HG03045 (cell line): ENCODE measurements around the gene BET1L.
"Not testable (repeated sequence)": the region's sequence is repeated elsewhere in the genome, so short reads cannot be mapped to it uniquely, and the experiment has no call there.

ENCODE experiments used
- ATAC-seq: cut with Tn5 transposase; IDR thresholded peaks from one replicate; pipeline ENCODE4 v1.9.1; 2021; ENCODE audit warnings: mild to moderate bottlenecking, moderate library complexity; ENCODE audit not compliant: unreplicated experiment

BET1L gene

DNA sequence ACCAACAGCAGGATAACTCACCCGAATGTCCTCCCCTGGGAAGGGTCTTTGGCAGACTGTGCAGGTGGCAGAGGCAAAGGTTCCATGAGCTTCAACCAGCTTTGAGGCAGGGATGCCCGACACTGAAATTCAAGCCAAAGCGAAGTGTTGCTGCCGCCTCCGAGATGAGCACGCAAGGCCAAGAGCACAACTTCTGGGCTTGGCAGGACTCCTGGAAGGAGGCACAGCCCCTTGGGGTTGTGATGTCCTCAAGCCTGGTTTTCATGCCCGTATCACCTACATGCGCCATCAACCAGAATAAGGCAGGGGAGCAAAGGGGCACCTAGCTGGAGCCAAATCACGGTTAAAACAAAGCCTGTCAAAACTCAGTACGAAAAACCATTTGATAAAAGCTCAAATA lies 23.2 kb upstream of the BET1L start:
- ATAC-seq: no peak

DNA sequence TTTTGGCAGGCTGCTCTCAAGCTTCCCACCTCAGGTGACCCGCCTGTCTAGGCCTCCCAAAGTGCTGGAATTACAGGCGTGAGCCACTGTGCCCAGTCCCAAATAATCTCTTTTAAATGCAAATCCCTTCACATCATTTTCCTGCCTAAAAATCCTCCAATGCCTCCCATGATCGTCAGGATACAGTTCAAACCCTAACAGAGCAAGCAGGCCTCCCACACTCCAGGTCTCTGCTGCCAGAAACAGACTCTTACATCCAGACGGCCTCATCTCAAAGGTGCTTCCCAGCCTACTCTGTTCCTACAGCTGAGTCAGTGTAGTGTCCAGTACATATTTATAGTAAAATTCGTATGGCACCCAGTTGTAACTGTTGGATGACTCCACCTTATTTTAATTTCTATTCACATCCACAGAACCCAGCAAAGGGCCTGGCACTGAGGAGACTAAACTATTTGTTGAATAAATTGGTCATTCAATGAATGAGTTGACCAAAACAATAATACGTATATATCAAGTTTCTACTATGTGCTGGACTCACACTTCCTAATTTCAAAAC lies 20.7 kb upstream of the BET1L start:
- no peak for ATAC-seq

DNA sequence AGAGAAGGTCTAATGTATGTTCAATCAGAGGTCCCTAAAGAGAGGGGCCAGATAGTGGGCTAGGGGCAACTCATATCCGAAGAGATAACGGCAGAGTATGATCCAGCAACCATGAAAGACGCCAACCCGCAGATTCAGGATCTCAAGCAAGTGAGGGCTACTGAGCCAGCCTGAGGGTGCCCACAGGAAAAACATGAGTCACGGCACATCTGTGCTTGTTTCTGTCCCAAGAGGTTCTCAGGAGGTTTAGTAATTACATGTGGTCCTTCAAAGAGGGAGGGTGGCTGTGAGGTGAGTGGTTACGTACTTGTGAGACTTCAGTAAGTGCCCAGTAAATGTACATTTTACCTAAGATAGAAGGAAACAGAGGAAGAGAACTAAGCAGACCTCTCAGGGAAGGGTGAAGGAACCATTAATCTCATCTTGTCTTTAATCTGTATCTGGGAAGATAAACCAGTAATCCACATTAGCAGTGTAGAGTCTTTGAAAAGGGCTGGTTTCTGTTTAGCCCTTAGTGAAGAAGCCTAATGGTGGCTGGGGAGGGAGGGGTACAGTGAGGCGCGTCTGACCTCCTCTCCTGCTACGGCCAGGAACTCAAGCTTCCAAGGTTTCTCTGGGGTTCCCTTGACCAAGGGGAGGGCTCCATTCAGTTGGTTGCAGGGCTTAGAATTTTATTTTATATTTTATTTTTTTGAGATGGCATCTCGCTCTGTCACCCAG lies 18.7 kb upstream of the BET1L start:
- ATAC-seq: no peak

DNA sequence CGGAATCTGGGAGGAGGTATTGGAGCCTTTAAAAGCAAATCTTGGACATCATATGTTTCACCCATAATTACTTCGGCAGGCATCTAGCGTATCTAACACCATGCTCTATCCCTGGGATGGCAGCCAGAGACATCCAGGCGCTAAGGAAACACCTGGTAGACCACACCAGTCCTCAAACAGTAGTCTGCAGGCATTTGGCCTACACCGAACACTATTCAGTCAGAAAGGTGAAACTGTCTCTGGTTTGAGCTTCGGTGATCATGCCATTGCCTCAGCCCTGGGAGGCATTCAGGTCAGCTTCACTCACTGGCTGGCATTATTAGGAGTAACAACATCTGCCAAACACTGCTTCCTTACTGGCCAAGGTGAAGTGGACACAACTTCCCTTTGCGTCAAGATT lies 17.2 kb upstream of the BET1L start:
- no peak for ATAC-seq

DNA sequence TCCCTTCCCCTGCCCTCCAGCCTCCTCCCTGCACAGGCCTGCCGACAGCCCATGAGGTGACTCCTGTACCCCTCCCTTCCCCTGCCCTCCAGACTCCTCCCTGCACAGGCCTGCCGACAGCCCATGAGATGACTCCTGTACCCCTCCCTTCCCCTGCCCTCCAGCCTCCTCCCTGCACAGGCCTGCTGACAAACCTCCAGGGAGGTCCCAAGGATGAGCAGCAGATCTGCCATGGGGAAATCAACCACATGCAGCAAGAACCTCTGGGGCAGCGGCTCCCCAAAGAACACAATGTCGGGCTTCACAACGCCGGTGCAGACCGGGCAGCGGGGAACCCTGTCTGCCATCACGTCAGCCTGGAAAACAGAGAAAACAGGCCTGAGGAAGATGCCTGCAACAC lies 16.7 kb upstream of the BET1L start:
- no peak for ATAC-seq

DNA sequence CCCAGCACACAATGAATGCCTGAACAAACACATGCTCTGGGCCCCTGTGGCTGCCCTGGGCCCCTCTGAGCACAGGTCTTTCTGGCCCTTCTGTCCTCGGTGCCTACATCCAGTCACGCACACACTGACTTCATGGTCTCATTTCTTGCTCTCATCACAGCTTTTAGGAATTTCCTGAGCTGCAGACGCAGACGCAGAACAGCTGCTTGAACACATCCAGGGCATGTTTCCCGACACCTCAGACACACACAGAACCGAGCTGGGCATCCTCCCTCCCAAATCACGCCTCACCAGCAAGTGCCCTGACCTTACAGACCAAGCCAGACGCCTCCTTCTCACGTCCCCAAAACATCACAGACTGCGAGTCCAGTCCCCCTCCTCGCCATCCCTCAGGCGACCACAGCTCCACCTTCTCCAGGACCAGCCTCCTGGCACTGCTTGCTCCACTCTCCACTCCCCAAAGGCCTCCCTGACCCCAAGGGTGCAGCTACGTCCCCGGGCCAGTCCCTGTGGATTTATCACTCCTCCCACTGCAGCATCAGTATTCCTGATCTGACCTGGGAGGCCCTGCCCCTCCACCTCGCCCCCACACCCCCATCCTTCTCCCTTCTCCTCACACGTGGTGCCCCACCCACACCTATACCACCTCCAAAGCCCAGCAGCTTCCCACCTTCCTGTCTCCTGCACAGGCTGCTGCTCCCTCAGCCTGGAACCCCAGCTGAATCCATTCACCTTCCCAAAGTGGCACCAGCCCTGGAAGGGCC lies 16.0 kb upstream of the BET1L start:
- no peak for ATAC-seq

DNA sequence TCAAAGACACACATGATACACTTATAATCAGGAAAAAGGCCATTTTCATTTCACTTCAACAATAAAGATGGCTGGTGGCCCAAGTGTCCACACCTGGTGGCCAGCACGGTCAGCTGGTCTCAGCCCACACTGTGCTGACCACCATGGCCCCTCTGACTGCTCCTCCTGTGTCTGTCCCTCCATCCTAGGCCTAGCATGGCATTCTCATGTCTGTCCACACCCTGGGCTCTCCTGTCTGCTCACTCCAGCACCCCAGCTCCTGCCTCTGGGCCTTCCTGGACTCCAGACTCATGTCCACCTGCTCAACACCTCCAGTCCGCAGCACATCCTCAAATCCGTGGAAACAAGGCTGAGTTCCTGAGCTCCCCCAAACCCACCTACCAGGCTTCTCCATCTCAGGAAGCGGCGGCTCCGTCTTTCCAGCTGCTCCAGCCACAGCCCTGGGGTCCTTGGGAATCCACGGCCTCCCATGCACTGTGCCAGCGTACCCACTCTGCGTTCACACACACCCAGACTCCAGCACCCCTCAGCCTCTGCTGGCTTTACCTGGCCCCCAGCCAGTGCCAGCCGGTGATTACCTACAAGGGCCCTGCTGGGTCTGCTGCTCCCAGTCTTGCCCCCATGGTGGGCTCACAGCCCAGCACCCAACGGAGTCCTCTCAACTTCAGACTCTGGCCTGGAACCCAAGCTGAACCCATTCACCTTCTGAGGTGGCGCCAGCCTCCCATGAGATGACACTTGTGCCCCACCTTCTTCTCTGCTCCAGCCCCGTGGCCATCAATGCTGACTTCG lies 15.0 kb upstream of the BET1L start:
- ATAC-seq: no peak

DNA sequence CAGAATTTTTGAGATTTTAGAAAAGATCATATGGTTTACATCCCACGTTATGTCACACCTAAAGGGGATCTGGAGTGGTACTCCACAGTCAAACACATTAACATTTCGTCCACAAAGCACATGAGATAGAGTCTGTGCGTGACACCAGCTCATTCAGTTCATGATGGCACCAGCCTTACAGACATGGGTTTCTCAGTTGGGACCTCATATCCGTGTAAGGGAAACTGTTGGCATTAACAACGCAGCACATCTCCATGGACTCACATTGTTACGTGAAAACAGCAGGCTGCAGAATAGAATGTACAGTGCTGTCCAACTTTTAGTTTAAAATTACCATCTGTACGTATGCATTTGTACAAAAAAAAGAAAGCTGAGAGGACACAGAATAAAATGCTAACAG lies 14.3 kb upstream of the BET1L start:
- no peak for ATAC-seq

DNA sequence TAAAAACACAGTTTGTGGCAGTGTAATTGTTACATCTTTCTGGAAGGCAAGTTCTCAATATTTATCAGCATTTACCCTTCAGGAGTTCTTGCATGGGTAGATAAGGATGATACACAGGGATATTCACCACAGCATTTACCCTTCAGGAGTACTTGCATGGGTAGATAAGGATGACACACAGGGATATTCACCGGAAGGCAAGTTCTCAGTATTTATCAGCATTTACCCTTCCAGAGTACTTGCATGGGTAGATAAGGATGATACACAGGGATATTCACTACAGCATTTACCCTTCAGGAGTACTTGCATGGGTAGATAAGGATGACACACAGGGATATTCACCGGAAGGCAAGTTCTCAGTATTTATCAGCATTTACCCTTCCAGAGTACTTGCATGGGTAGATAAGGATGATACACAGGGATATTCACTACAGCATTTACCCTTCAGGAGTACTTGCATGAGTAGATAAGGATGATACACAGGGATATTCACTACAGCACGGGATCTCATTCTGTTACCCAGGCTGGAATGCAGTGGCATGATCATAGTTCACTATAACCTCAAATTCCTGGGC lies 13.5 kb upstream of the BET1L start:
- not testable (repeated sequence) for ATAC-seq

DNA sequence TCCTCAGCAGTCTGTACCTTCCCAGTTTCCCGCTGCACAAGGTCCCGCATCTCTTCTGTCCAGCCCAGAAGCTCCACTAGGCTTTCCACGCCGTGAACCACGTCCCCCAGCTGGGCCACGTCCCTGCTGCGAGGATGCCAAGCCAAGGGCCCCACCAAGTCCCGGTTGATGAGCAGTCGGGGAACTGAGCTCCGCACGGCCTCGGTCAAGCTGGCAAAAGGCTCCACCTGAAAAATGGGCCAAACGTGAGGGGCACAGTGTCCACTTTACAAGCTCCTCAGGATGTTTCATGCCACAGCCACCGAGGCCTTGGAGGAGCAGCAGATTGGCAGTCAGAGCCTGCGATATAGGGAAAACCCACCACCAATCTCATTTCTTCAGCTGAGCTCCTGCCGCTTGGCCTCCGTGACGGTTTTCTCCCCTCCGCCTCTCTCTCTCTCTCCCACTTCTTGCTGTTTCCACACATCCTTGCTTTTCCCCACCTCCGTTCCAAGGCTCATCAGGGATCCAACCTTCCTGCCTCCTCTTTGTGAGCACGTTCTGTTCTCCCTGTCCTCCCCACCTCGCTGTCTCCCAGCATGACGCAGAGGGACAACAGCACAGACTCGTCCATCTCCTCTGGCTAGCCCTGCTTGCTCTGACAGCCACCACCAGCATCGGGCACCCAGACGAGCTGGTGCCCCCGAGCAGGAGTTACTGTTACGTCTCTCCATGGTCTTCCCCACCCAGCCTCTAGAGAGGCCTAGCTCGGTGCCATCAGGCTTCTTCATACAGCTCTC lies 11.8 kb upstream of the BET1L start:
- no peak for ATAC-seq

DNA sequence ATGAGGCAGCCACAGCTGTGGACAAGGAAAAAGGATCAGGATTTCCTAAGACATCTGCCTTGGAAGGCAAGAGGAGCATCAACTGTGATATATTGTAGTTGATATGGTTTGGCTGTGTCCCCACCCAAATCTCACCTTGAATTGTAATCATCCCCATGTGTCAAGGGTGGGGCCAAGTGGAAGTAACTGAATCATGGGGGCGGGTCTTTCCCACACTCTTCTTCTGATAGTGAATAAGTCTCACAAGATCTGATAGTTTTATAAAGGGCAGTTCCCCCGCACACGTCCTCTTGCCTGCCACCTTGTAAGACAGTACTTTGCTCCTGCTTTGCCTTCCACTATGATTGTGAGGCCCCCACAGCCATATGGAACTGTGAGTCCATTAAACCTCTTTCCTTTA lies 10.5 kb upstream of the BET1L start:
- no peak for ATAC-seq

DNA sequence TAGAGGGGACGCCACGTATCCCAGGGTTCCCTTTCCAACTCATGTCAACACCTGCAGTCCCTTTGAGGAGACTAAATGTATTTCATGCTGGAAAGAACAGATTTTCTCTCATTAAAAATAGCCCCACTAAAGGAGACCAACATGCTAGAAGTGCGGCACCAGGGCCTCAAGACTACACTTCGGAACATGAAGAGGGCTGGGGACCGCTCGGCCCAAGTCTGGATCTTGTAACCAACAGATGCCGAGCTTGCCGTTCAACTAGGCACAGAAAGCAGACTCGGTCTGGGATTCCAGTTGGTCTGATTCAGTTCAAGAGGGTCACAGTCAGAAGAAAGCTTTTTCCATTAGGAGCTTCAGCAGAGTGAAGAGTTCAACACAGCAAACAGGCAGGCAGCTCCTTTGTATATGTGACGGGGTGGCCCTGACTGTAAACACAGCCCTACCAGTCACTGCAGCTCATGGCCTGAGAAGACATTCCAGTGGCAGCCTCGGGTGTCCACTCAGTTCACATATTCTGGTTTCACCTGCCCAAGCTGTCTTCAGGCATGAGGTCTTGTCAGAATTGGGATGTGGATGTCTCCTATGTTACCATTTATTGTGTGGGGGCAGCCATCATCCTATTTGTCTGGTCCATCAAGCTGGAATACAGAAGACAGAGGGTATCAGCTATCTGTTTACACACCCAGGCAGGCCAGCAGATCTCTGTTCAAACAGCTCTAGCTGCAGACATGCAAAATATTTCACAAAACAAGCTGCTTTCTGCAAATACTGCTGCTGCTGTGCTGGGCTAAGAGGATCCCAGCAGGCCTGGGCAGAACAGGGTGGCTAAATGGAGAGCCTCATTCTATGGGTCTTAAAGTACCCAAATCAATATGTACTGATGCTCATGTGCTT lies 9.1 kb upstream of the BET1L start:
- ATAC-seq: no peak

DNA sequence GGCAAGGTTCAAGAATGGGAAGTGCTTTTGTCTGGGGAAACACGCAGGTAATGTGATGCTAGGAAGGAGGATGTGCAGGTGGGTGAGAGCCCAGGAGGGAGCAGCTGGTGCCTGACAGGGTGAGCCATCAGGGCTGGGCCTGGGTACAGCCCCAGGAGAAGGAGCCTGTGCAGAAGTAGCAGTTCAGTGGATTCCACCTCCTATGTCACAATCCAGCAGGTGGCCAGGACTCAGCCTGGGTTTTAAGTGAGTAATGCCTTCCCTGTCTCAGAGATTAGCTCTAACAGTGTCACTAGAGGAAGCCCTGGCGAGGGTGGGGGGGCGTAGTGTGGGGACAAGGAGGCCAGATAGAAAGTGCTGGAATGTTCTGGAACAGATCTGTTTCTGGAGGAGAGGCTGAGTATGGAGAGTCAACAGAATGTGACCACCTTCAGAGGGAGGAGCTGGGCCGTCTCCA lies 8.4 kb upstream of the BET1L start:
- ATAC-seq: no peak

DNA sequence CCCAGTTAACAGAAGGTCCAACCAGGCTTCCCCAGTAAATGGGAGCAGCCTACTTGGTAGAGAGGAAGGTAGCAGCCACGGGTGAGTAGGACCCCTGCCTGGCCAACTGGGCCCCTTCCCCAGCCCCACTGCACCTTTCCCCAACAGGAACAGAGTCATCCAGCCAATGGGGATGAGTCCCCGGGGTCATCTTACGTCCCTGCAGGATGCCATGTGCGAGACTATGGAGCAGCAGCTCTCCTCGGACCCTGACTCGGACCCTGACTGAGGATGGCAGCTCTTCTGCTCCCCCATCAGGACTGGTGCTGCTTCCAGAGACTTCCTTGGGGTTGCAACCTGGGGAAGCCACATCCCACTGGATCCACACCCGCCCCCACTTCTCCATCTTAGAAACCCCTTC lies 6.9 kb upstream of the BET1L start:
- ATAC-seq: no peak

DNA sequence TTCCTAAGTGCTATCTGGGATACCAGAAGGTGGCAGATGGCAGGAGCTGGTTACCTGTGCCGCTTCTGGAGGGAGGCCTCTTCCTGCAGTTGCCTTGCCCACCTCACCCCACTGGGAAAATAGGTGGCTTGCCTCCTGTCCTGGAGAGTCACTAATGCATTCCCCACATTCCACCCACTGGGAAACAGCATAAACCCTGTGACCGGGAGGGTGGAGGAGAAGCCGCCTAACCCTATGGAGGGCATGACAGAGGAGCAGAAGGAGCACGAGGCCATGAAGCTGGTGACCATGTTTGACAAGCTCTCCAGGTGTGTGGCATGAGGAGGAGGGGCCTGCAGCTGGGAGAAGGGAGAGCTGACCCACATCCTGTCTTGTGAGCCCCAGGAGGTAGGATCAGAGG lies 5.9 kb upstream of the BET1L start:
- no peak for ATAC-seq

DNA sequence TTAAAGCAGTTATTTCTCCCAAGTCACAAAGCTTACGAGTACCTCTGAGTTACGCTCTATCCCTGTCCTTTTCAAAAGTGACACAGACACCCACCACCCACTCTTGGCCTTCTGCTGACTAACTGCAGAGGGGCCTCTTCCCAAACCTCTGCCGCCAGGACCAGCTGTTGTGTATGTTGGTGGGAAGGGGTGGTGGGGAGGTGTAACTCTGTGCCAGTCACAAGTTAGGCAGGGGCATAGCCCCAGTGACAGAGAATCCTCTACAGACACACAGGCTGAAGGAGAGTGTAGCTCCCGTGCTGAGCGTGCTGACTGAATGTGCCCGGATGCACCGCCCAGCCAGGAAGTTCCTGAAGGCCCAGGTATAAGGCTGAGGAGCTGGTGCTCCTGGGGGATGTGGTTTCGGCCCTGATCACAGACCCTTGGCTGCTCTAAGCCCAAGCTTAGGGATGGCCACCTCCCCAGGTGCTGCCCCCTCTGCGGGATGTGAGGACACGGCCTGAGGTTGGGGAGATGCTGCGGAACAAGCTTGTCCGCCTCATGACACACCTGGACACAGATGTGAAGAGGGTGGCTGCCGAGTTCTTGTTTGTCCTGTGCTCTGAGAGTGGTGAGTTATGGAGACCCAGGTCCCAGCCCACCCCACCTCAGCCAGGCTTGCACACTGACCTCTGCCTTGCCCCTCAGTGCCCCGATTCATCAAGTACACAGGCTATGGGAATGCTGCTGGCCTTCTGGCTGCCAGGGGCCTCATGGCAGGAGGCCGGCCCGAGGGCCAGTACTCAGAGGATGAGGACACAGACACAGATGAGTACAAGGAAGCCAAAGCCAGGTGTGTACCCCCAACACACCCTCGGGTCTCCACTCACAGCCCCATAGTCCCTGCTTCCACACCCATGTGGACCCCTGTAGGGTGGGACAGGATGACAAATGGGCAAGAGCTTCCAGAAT lies 5.2 kb upstream of the BET1L start:
- ATAC-seq: no peak

DNA sequence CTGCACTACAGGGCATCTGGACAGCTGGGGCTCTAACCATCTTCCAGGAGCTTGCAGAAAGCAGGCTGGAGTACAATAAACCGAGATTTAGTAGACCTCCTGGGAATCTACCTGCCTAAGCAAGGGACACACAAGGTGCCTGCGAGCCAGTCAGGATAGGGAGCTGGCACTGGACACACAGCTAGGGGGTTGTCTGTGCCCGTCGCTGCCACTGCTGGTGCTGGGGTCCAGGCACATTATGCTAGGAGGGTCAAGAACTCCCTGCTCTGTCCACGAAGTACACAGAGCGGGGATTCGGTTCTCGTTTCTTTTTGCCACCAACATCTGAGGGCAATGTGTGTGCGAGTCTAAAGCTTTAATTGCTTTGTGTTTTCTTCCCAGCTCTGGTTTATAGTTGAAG lies 4.5 kb upstream of the BET1L start:
- ATAC-seq: no peak

DNA sequence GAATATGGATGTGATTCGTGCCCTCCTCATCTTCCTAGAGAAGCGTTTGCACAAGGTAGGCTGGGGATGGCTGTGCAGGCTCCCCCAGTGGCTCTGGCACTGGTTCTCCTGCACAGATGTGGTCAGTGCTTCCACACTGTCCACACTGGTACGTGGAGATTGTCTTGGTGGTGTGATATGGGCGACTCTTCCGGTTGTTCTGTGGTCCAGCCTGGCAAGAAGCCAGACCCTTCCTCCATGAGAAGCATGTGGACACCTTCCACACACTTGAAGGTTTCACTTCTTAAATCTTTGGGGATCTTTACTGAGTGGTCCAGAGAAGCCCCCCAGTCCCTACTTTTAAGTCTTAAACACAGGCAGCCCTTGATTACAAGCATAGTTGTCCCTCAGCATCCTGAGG lies 4.1 kb upstream of the BET1L start:
- no peak for ATAC-seq
